D721Med (cell line): ENCODE measurements around the gene CPVL.

Source experiments
- DNase-seq: peaks from one replicate; pipeline ENCODE4 v3.0.0; 2011; ENCODE audit warnings: low spot score; ENCODE audit not compliant: insufficient read length
- FAIRE-seq: peaks from 2 replicates; lab custom pipeline; 2011; peaks lifted over from hg19 to GRCh38; lab: Jason Lieb, UNC
- TF ChIP-seq, protein P1 (sequence below): IDR thresholded peaks from 2 replicates; pipeline ENCODE4 v1.5.1; 2012; ENCODE audit warnings: mild to moderate bottlenecking, control low read depth; ENCODE audit not compliant: insufficient read depth; ENCODE audit errors: missing control alignments

Gene CPVL

DNA sequence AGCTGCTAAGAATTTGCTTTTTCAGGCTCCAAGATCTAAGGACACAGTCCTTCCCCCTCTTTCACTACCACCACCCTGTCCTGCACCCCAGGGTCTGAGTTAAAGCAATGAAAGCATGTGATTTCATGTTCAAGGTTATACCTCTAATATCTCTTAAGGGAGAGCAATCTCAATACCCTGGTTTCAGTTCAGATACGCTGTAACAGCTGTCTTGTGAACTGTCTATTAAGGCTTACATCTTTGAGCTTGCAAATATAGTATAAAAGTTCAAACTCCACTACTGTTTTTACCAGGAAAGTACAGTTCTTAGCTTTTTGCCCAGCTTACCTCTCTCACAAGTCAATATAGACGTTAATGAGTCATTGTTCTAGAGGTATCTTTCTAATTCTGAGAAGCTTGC lies 2.6 kb downstream of the CPVL start:
- FAIRE-seq (no peak), DNase-seq (no peak)
- TF ChIP-seq, protein P1, sequence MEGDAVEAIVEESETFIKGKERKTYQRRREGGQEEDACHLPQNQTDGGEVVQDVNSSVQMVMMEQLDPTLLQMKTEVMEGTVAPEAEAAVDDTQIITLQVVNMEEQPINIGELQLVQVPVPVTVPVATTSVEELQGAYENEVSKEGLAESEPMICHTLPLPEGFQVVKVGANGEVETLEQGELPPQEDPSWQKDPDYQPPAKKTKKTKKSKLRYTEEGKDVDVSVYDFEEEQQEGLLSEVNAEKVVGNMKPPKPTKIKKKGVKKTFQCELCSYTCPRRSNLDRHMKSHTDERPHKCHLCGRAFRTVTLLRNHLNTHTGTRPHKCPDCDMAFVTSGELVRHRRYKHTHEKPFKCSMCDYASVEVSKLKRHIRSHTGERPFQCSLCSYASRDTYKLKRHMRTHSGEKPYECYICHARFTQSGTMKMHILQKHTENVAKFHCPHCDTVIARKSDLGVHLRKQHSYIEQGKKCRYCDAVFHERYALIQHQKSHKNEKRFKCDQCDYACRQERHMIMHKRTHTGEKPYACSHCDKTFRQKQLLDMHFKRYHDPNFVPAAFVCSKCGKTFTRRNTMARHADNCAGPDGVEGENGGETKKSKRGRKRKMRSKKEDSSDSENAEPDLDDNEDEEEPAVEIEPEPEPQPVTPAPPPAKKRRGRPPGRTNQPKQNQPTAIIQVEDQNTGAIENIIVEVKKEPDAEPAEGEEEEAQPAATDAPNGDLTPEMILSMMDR: no peak

DNA sequence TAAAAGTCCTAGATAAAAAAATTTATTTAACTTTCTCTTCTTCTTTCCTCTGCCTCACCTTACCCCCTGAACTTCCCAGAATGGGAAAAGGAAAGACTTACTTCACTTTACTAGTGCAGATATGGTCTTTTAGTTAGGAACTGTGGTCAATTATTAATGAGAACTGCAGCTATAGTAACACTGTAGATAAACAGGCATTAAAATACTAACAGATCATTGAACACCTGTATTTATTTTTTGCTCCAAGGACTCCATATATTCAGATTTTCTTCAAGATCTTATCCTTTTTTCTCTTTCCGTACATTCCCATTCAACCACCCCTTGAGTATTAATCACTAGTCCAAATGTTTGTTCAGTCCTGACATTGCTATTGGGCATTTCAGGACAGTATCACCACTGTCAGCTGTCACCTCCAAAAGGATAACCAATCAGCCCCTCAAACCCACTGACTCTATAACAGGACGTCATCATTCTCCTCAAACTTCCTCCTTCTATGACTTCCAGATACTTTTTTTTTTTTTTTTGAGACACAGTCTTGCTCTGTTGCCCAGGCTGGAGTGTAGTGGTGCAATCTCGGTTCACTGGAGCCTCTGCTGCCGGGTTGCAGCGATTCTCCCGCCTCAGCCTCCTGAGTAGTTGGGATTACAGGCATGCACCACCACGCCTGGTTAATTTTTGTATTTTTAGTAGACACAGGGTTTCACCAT lies 4.2 kb downstream of the CPVL start:
- FAIRE-seq: no peak
- TF ChIP-seq, protein P1: no peak
- no peak for DNase-seq

GRCh38 chr7:29140873-29141468 lies 5.4 kb downstream of the CPVL start:
- FAIRE-seq (no peak), DNase-seq (no peak)
- TF ChIP-seq, protein P1: no peak

DNA sequence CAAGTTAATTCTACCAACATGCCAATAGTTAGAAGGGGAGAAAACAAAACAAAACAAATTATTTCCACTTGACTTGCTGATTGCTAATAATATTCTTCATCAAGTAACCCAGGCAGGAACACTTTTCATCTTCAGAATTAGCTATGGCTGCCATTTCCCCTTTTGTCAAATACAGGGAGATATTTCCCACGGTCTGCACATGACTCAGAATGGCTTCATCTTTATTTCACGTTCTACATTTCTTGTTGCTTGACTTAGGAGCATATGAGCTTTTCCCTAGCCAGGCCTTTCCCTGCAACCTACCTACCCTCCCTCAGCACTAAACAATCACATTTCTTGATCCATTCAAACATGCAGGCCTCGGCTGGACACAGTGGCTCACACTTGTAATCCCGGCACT lies 6.5 kb downstream of the CPVL start:
- TF ChIP-seq, protein P1: no peak
- FAIRE-seq (no peak), DNase-seq (no peak)

- DNase-seq: no peak
- FAIRE-seq: no peak
Observed at GRCh38 chr7:29139191-29139590, 7.1 kb downstream of the CPVL start.

DNA sequence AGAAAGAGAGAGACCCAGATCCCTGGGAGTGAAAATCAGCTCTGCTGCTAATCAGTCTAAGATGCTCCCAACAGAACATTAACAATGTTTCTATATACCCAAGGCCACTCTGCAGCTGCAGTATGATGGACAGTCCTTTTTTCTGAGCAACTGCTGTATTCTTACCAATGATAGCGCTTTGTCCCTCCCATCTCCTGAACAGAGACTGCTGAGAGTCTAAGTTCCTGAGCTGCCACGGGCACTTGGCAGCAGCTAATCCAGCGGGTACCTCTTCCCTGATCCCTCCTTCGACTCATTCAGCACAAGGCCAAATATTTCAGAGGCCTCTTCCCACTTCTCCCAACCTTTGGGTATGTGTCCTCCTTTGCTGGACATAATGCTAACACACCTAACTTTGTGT lies 7.7 kb downstream of the CPVL start:
- TF ChIP-seq, protein P1: no peak
- FAIRE-seq: no peak

More at GRCh38 chr7:29139191-29139590, 7.1 kb downstream of the CPVL start:
- TF ChIP-seq, protein P1: no peak

GRCh38 chr7:29135846-29136245 lies 10.5 kb downstream of the CPVL start:
- DNase-seq: no peak
- no peak for FAIRE-seq
- TF ChIP-seq, protein P1: no peak

More for the DNA sequence above, 7.7 kb downstream of the CPVL start:
- no peak for DNase-seq
